Esophagus squamous epithelium (tissue), 5 donors: ENCODE results near the gene KSR2. TPM values are rescaled to one million over a fixed set of nuclear protein-coding genes. Genes with fewer than 3 reads are reported as not detected.

ENCODE experiments used
- DNase-seq: peaks from one replicate; lab custom pipeline; 2025; lab: John Stamatoyannopoulos, UW
- H3K27ac ChIP-seq, 4 donors: fragments of 200-600 bp; sonication (generic); one replicate each; pipeline ENCODE4 v1.5.1; 2016 to 2019; ENCODE audit warnings: mild to moderate bottlenecking in 1 of 4
- H3K27me3 ChIP-seq, 4 donors: fragments of 200-600 bp; sonication (generic); 1 replicate in 3 of 4; 2 replicates in 1 of 4; pipeline versions ENCODE4 v1.5.1 to v1.6.0; 2017 to 2021; ENCODE audit warnings: antibody characterized with exemption in 1 of 4
- H3K36me3 ChIP-seq, 3 donors: fragments of 200-600 bp; sonication (generic); one replicate each; pipeline ENCODE4 v1.5.1; 2016 to 2019
- H3K4me1 ChIP-seq, 3 donors: fragments of 200-600 bp; sonication (generic); one replicate each; pipeline ENCODE4 v1.5.1; 2017 to 2019
- H3K4me3 ChIP-seq, 4 donors: fragments of 200-600 bp; sonication (generic); 1 replicate in 3 of 4; 2 replicates in 1 of 4; pipeline ENCODE4 v1.5.1; 2016 to 2019; ENCODE audit warnings: mild to moderate bottlenecking in 2 of 4, moderate library complexity in 1 of 4
- H3K9me3 ChIP-seq, 3 donors: fragments of 200-600 bp; sonication (generic); one replicate each; pipeline ENCODE4 v1.5.1; 2016 to 2019
- CTCF ChIP-seq, 6 experiments: fragments of 450-650 bp in 4 of 6; fragments of 200-600 bp in 2 of 6; sonication (generic) in 2 of 6; IDR thresholded peaks; one replicate each; pipeline ENCODE4 v1.5.1; 2016 to 2019; ENCODE audit warnings: antibody characterized with exemption in 6 of 6, mild to moderate bottlenecking in 4 of 6, moderate library complexity in 4 of 6
- POLR2A ChIP-seq, 4 donors: fragments of 450-650 bp; IDR thresholded peaks; one replicate each; pipeline ENCODE4 v1.6.1; 2017; ENCODE audit warnings: antibody characterized with exemption in 4 of 4, mild to moderate bottlenecking in 4 of 4, moderate library complexity in 3 of 4
- WGBS, 2 donors: methylation state at CpG; one replicate each; pipeline ENCODE4 v1.1.5; 2018; 5-methylcytosine and 5-hydroxymethylcytosine counted together
- intact Hi-C: fragments of 100-400 bp; cut with DNase I; formaldehyde crosslinking; loops from one replicate; pipeline ENCODE4 v1.15.0; 2022
- total RNA-seq, 4 donors: library from RNA; depleted of rRNA; stranded (reverse); fragments of >200 nt; gene quantifications; one replicate each; pipeline ENCODE4 v1.1.0, GENCODE V29; 2016
- donor health status: DM: yes; HTN: yes; CAD: no.

Gene KSR2
- total RNA-seq, 4 donors from 2014 or later = under 0.01 to 0.13 (median 0.03) TPM

GRCh38 chr12:117576053-117576452 is 392.7 kb downstream of the KSR2 start:
- Histone ChIP-seq H3K4me1 (peaks cover 0 to 8% (median 0%) of the 10 kb centered on the region in 3 donors), H3K4me3 (no peak overlapping the region), H3K36me3 (no peaks in the 10 kb centered on the region), H3K27me3 (peaks cover 0 to 8% (median 0%) of the 10 kb centered on the region in 4 donors), H3K27ac (no peak overlapping the region), H3K9me3 (no peaks in the 10 kb centered on the region)
- 71% methylated on average over 3 of the region's 3 CpGs; no CpG with 5 or more reads in 1 of the 2 donors for WGBS, 2 donors
- no peak for DNase-seq
- TF ChIP-seq CTCF (IDR thresholded peaks at IDR 0.05) (no peak), POLR2A (IDR thresholded peaks at IDR 0.05) (no peak)
- intact Hi-C loops = no loop called here

- whole genome bisulfite sequencing, 2 donors = 72 to 79% methylated on average over 2 of the region's 2 CpGs
- H3K36me3 ChIP-seq = no peaks in the 10 kb centered on the region
- TF ChIP-seq POLR2A (IDR thresholded peaks at IDR 0.05) (no peak), CTCF (IDR thresholded peaks at IDR 0.05) (no peak)
- no peaks in the 10 kb centered on the region for H3K9me3 ChIP-seq
- H3K27ac ChIP-seq = no peak overlapping the region
- intact Hi-C loops = no loop called here
- no peaks in the 10 kb centered on the region for H3K4me1 ChIP-seq
- no peak overlapping the region for H3K4me3 ChIP-seq
- peaks cover 0 to 8% (median 0%) of the 10 kb centered on the region in 4 donors for H3K27me3 ChIP-seq
- DNase-seq = no peak
Measured at GRCh38 chr12:117574655-117575054, 394.1 kb downstream of the KSR2 start.

- no peak overlapping the region for H3K27ac ChIP-seq
- H3K36me3 ChIP-seq = no peaks in the 10 kb centered on the region
- no peaks in the 10 kb centered on the region for H3K4me1 ChIP-seq
- H3K27me3 ChIP-seq = peaks cover 0 to 9% (median 0%) of the 10 kb centered on the region in 4 donors
- TF ChIP-seq CTCF (IDR thresholded peaks at IDR 0.05) (no peak), POLR2A (IDR thresholded peaks at IDR 0.05) (no peak)
- no peak for DNase-seq
- 72 to 91% methylated on average over 4 of the region's 4 CpGs for WGBS, 2 donors
- intact Hi-C loops = no loop called here
- H3K4me3 ChIP-seq = no peak overlapping the region
- no peaks in the 10 kb centered on the region for H3K9me3 ChIP-seq
Measured at GRCh38 chr12:117572755-117573154, 396.0 kb downstream of the KSR2 start.

GRCh38 chr12:117571321-117571720 is 397.5 kb downstream of the KSR2 start:
- Histone ChIP-seq H3K4me1 (no peaks in the 10 kb centered on the region), H3K27ac (no peak overlapping the region), H3K36me3 (no peaks in the 10 kb centered on the region), H3K9me3 (no peaks in the 10 kb centered on the region), H3K27me3 (peaks cover 0 to 19% (median 0%) of the 10 kb centered on the region in 4 donors), H3K4me3 (no peak overlapping the region)
- no peak for TF ChIP-seq CTCF (IDR thresholded peaks at IDR 0.05)
- TF ChIP-seq POLR2A (IDR thresholded peaks at IDR 0.05) = no peak
- 73 to 76% methylated on average over 3 of the region's 3 CpGs for WGBS, 2 donors
- no peak for DNase-seq
- intact Hi-C loops = no loop called here

- H3K4me3 ChIP-seq = no peak overlapping the region
- H3K9me3 ChIP-seq = no peaks in the 10 kb centered on the region
- no peak overlapping the region for H3K27ac ChIP-seq
- H3K4me1 ChIP-seq = no peaks in the 10 kb centered on the region
- no peaks in the 10 kb centered on the region for H3K36me3 ChIP-seq
- peaks cover 0 to 19% (median 0%) of the 10 kb centered on the region in 4 donors for H3K27me3 ChIP-seq
- WGBS, 2 donors = 82 to 89% methylated on average over 5 to 6 of the region's 6 CpGs
- no peak for DNase-seq
- TF ChIP-seq CTCF (IDR thresholded peaks at IDR 0.05) (no peak), POLR2A (IDR thresholded peaks at IDR 0.05) (no peak)
- intact Hi-C loops = no loop called here
Measured at GRCh38 chr12:117570608-117571007, 398.2 kb downstream of the KSR2 start.
